Naive thymus-derived CD4-positive, alpha-beta T cell (primary cell): ENCODE results near the gene SLC2A8. TPM values are rescaled to one million over a fixed set of nuclear protein-coding genes. Genes with fewer than 3 reads are reported as not detected.
A peak's percentile ranks its signal among the peaks of the same experiment; 100 is the strongest.

Experiments
- ATAC-seq: fragments of 150-1000 bp; cut with Tn5 transposase; 2 replicates; pipeline ENCODE4 v1.10.0; 2021; ENCODE audit warnings: mild to moderate bottlenecking, moderate library complexity
- CTCF ChIA-PET: fragments of 350-600 bp; sonication (Branson Sonifier 250); formaldehyde crosslinking; loops from one replicate; lab custom pipeline; 2021; ENCODE audit warnings: antibody characterized with exemption; lab: Charles Lee
- POLR2A ChIA-PET: fragments of 350-600 bp; sonication (Branson Sonifier 250); formaldehyde crosslinking; loops from one replicate; lab custom pipeline; 2021; ENCODE audit warnings: antibody characterized with exemption, inconsistent platforms; lab: Charles Lee
- DNase-seq, 9 donors: peaks; one replicate each; pipeline versions ENCODE4 v3.0.0 to v3.0.0-alpha.2; 2020 to 2022; ENCODE audit warnings: mixed read lengths in 1 of 9
- H3K27ac ChIP-seq: one replicate; pipeline ENCODE4 v1.7.0; 2013; ENCODE audit warnings: mild to moderate bottlenecking, low read depth, low read length, moderate library complexity
- H3K27me3 ChIP-seq, 2 donors: one replicate each; pipeline ENCODE4 v1.7.0; 2013; ENCODE audit warnings: low read length in 2 of 2, mild to moderate bottlenecking in 2 of 2, moderate library complexity in 2 of 2; ENCODE audit not compliant: control insufficient read depth in 2 of 2, insufficient read depth in 2 of 2
- H3K36me3 ChIP-seq, 3 experiments: 1 replicate in 2 of 3; 2 replicates in 1 of 3; pipeline ENCODE4 v1.7.0; 2013; ENCODE audit warnings: low read length in 3 of 3, mild to moderate bottlenecking in 3 of 3, moderate library complexity in 1 of 3; ENCODE audit not compliant: insufficient read depth in 3 of 3, control insufficient read depth in 2 of 3
- H3K4me1 ChIP-seq, 2 donors: one replicate each; pipeline ENCODE4 v1.7.0; 2013; ENCODE audit warnings: low read length in 2 of 2, mild to moderate bottlenecking in 2 of 2, moderate library complexity in 1 of 2; ENCODE audit not compliant: control insufficient read depth in 2 of 2, insufficient read depth in 2 of 2
- H3K4me3 ChIP-seq: 2 replicates; pipeline ENCODE4 v1.7.0; 2013; ENCODE audit warnings: mild to moderate bottlenecking, low read length
- H3K9me3 ChIP-seq, 3 experiments: 1 replicate in 2 of 3; 2 replicates in 1 of 3; pipeline ENCODE4 v1.7.0; 2013; ENCODE audit warnings: low read length in 3 of 3; ENCODE audit not compliant: control insufficient read depth in 2 of 3
- H3K27ac Mint-ChIP-seq, 9 donors: one replicate each; pipeline ENCODE4 v1.8.0; 2020 to 2022; ENCODE audit warnings: mixed read lengths in 9 of 9, mild to moderate bottlenecking in 8 of 9, moderate library complexity in 5 of 9, inconsistent platforms in 2 of 9
- H3K27me3 Mint-ChIP-seq, 5 donors: one replicate each; pipeline ENCODE4 v1.8.0; 2021 to 2022; ENCODE audit warnings: mixed read lengths in 5 of 5, mild to moderate bottlenecking in 1 of 5
- H3K36me3 Mint-ChIP-seq, 5 donors: one replicate each; pipeline ENCODE4 v1.8.0; 2020 to 2022; ENCODE audit warnings: mixed read lengths in 5 of 5, mild to moderate bottlenecking in 3 of 5, inconsistent platforms in 1 of 5
- H3K4me1 Mint-ChIP-seq, 7 donors: one replicate each; pipeline ENCODE4 v1.8.0; 2020 to 2022; ENCODE audit warnings: mixed read lengths in 7 of 7, mild to moderate bottlenecking in 3 of 7, inconsistent platforms in 1 of 7
- H3K4me3 Mint-ChIP-seq, 10 donors: one replicate each; pipeline ENCODE4 v1.8.0; 2020 to 2022; ENCODE audit warnings: mild to moderate bottlenecking in 10 of 10, mixed read lengths in 10 of 10, moderate library complexity in 6 of 10, inconsistent platforms in 2 of 10
- H3K9me3 Mint-ChIP-seq, 11 donors: one replicate each; pipeline ENCODE4 v1.8.0; 2020 to 2022; ENCODE audit warnings: mixed read lengths in 11 of 11, mild to moderate bottlenecking in 4 of 11, inconsistent platforms in 1 of 11, moderate library complexity in 1 of 11
- intact Hi-C, 2 donors: fragments of 100-400 bp; cut with micrococcal nuclease; formaldehyde crosslinking; loops; one replicate each; pipeline ENCODE4 v1.15.1; 2023
- polyA plus RNA-seq, 2 donors: library from polyadenylated mRNA; unstranded; fragments of 300-500 nt; fragmentation: Illumina TruSeq; gene quantifications; one replicate each; pipeline ENCODE4 v1.2.3, GENCODE V29; 2021
- total RNA-seq, 6 experiments: library from RNA in 5 of 6; stranded (reverse) in 5 of 6; gene quantifications; 1 replicate in 5 of 6; 2 replicates in 1 of 6; pipeline ENCODE4 v1.2.3 and lab custom pipeline; 2021 to 2026

Gene SLC2A8
- total and polyA plus RNA-seq, 7 experiments from 2014 or later: 0.27 to 4.8 (median 1.3) TPM; not detected in 2

DNA sequence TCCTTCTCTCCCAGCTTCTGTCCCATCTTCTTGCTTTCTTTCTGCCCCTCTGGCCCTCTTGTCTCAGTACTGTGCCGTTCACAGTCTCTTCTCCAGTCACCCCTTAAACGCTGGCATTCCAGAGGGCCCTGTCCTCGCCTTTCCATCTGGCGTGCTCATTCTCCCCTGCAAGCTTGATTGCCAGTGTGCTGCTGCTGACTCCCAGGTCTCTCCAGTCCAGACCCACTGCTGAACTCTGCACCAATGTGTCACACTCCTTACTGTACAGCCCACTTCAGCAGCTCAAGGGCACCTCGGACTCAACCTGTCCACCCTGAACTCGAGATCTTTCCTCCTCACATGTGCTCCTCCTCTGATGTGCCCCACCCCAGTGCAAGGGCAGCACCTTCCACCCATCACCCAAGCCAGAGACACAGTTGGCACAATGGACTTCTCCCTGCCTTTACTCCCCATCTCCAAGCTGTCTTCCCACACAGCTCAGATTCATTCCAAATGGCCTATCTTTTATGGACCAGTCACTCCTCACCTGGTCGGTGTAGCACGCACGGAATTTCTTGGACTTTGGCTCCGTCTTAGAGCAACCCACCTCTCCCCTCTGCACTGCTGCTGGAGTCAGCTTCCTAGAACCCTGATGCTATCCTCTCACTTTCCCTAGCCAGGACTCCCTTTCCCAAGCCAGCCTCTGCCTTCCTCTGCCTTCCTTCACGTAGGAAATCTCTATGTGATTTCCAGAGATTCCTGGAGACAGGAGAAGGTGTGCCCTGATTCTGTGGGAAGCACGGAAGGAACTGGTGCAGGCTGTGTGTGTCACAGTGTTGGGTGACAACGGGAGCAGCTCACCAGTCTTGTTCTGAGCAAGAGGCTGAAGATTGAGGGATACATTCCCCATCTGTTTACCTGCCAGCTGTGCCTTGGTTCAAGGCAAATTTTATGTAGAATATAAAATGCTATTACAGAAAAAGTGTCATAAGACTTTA lies 26.0 kb upstream of the SLC2A8 start:
- Histone ChIP-seq H3K27ac (no peak overlapping the region), H3K9me3 (no peaks in the 10 kb centered on the region), H3K27me3 (peaks cover 0 to 21% of the 10 kb centered on the region in 2 donors), H3K36me3 (no peaks in the 10 kb centered on the region), H3K4me1 (no peaks in the 10 kb centered on the region), H3K4me3 (no peak overlapping the region)
- no peaks in the 10 kb centered on the region for H3K36me3 Mint-ChIP-seq
- intact Hi-C loops: no loop called here
- peaks cover 71 to 83% (median 76%) of the 10 kb centered on the region in 5 donors for H3K27me3 Mint-ChIP-seq
- ATAC-seq: no peak
- CTCF ChIA-PET: no interaction called here
- no peaks in the 10 kb centered on the region for H3K9me3 Mint-ChIP-seq
- H3K27ac Mint-ChIP-seq: no peak overlapping the region
- no peaks in the 10 kb centered on the region for H3K4me1 Mint-ChIP-seq
- peak in 1 of 9 donors; percentile 8 for DNase-seq
- H3K4me3 Mint-ChIP-seq: no peak overlapping the region
- POLR2A ChIA-PET: no interaction called here

DNA sequence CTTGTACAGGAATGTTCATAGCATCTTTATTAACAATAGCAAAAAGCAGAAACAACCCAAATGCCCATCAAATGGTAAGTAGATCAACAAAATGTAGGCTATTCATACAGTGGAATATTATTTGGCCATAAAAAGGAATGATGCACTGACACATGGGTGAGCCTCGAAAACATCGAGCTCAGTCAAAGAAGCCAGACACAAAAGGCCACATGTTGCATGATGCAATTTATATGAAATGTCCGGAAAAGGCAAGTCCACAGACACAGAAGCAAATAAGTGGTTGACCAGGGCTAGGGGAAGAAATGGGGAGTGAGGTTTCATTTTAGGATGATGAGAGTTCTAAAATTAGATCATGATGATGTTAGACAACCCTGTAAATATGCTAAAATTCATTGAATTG lies 16.5 kb upstream of the SLC2A8 start:
- Histone ChIP-seq H3K27ac (no peak overlapping the region), H3K9me3 (peaks cover 0 to 20% (median 0%) of the 10 kb centered on the region in 3 experiments), H3K4me3 (no peak overlapping the region), H3K27me3 (peaks cover 0 to 26% of the 10 kb centered on the region in 2 donors), H3K4me1 (no peaks in the 10 kb centered on the region), H3K36me3 (no peaks in the 10 kb centered on the region)
- peaks cover 0 to 38% (median 14%) of the 10 kb centered on the region in 11 donors for H3K9me3 Mint-ChIP-seq
- CTCF ChIA-PET: interaction anchor here (0.7 kb wide), 2 partner anchors 22 to 25 kb away, joined by 3 to 4 read pairs; no protein-coding TSS in a partner anchor
- H3K36me3 Mint-ChIP-seq: peaks cover 0 to 4% (median 0%) of the 10 kb centered on the region in 5 donors
- no peak for ATAC-seq
- DNase-seq: no peak
- POLR2A ChIA-PET: interaction anchor here (1.4 kb wide), 1 partner anchor 16 kb away, joined by 3 read pairs; the partner anchor contains the start of gene SLC2A8
- peak overlapping the region in 1 of 9 donors; percentile 72 for H3K27ac Mint-ChIP-seq
- intact Hi-C loops: no loop called here
- peaks cover 68 to 89% (median 75%) of the 10 kb centered on the region in 5 donors for H3K27me3 Mint-ChIP-seq
- peaks cover 0 to 10% (median 0%) of the 10 kb centered on the region in 7 donors for H3K4me1 Mint-ChIP-seq
- no peak overlapping the region for H3K4me3 Mint-ChIP-seq

DNA sequence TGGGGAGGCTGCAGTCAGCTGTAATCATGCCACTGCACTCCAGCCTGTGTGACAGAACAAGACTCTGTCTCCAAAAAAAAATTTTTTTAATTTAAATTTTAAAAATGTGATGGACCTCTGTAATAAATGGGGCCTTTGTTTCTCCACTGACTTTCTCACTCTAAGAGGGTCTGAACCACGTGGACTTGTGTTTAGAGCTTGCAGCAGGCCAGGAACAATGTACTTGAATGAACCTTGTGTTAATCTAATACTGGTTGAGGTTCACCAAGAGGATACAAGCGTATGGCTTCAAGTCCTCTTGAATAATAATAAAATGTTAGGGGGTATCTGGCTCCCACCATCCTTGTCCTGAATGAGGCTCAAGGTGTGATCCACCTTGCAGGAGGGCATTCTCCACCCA lies 14.4 kb upstream of the SLC2A8 start:
- no peaks in the 10 kb centered on the region for H3K4me1 ChIP-seq
- no peak for ATAC-seq
- H3K27ac ChIP-seq: no peak overlapping the region
- no peaks in the 10 kb centered on the region for H3K36me3 ChIP-seq
- DNase-seq: no peak
- no peak overlapping the region for H3K27ac Mint-ChIP-seq
- H3K9me3 ChIP-seq: peaks cover 0 to 20% (median 0%) of the 10 kb centered on the region in 3 experiments
- peaks cover 0 to 4% (median 0%) of the 10 kb centered on the region in 5 donors for H3K36me3 Mint-ChIP-seq
- H3K4me1 Mint-ChIP-seq: peaks cover 2 to 24% (median 10%) of the 10 kb centered on the region in 7 donors
- H3K27me3 ChIP-seq: peaks cover 0 to 39% of the 10 kb centered on the region in 2 donors
- peaks cover 0 to 32% (median 16%) of the 10 kb centered on the region in 11 donors for H3K9me3 Mint-ChIP-seq
- H3K27me3 Mint-ChIP-seq: peaks cover 74 to 89% (median 79%) of the 10 kb centered on the region in 5 donors
- POLR2A ChIA-PET: no interaction called here
- H3K4me3 Mint-ChIP-seq: no peak overlapping the region
- no peak overlapping the region for H3K4me3 ChIP-seq
- CTCF ChIA-PET: no interaction called here
- intact Hi-C loops: no loop called here

DNA sequence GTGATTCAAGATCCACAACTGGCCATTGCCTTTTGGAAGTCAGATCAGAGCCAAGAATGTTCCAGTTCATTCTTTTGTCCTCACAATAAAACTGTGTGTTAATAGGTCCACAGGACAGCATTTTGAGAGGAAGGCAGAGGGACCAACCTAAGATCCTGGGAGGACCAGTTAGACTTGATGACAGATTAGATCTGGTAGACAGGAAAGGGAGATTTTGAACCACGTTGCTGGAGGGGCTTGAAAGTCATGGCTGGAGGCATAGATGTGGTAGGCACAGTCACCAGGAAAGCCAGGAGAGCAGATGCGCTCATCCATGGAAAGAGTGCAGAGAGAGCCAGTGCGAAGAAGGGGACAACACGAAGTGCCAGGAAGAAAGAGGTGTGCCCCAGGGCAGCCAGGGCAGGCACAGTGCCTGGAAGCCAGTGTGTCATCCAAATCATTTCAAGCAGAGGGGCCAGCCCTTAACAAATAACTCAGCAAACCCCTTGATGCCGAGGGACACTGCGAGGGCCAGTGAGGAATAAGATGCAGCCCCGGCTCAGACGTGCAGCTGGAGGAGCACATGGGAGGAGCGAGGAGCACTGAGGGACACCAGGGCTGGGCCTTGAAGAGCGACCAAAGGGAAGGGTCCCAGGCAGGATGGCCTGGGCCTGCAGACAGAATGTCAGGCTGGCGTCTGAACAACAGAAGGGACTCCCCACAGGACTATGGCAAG lies 12.8 kb upstream of the SLC2A8 start:
- no peak overlapping the region for H3K4me3 Mint-ChIP-seq
- Histone ChIP-seq H3K9me3 (peaks cover 0 to 13% (median 0%) of the 10 kb centered on the region in 3 experiments), H3K4me3 (no peak overlapping the region), H3K27ac (no peak overlapping the region), H3K27me3 (peaks cover 0 to 36% of the 10 kb centered on the region in 2 donors), H3K36me3 (no peaks in the 10 kb centered on the region), H3K4me1 (peaks cover 13 to 15% of the 10 kb centered on the region in 2 donors)
- ChIA-PET POLR2A (interaction anchor here (1.9 kb wide), 1 partner anchor 13 kb away, joined by 5 read pairs; the partner anchor contains the start of gene SLC2A8), CTCF (no interaction called here)
- DNase-seq: peak in 1 of 9 donors; percentile 20
- H3K27ac Mint-ChIP-seq: no peak overlapping the region
- intact Hi-C loops: no loop called here
- peaks cover 0 to 4% (median 0%) of the 10 kb centered on the region in 5 donors for H3K36me3 Mint-ChIP-seq
- peaks cover 72 to 80% (median 78%) of the 10 kb centered on the region in 5 donors for H3K27me3 Mint-ChIP-seq
- H3K4me1 Mint-ChIP-seq: peaks cover 16 to 37% (median 24%) of the 10 kb centered on the region in 7 donors
- ATAC-seq: no peak
- peaks cover 0 to 18% (median 12%) of the 10 kb centered on the region in 11 donors for H3K9me3 Mint-ChIP-seq

DNA sequence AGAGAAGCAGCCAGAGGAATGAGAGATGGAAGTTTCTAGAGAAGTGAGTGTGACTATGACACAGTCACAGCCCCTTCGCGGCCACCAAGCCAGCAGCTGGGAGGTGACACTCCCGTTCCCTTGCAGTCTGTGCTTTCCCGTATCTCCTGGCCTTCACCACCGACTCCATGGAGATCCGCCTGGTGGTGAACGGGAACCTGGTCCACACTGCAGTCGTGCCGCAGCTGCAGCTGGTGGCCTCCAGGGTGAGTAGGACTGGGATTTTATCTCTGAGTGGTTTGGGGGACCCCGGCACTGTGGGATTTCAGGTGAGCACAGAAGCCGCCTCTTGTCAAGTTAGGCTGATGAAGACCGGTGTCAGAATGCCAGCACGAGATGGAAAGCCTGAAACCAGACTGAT lies 12.1 kb upstream of the SLC2A8 start:
- Histone ChIP-seq H3K4me1 (peaks cover 13 to 20% of the 10 kb centered on the region in 2 donors), H3K27me3 (peaks cover 0 to 38% of the 10 kb centered on the region in 2 donors), H3K27ac (no peak overlapping the region), H3K36me3 (no peaks in the 10 kb centered on the region), H3K4me3 (no peak overlapping the region), H3K9me3 (peaks cover 0 to 6% (median 0%) of the 10 kb centered on the region in 3 experiments)
- ChIA-PET CTCF (no interaction called here), POLR2A (interaction anchor here (1.9 kb wide), 1 partner anchor 12 kb away, joined by 5 read pairs; the partner anchor contains the start of gene SLC2A8)
- no peak for ATAC-seq
- Mint-ChIP-seq H3K36me3 (peaks cover 0 to 4% (median 0%) of the 10 kb centered on the region in 5 donors), H3K27ac (no peak overlapping the region), H3K27me3 (peaks cover 69 to 77% (median 72%) of the 10 kb centered on the region in 5 donors), H3K4me3 (no peak overlapping the region), H3K9me3 (peaks cover 0 to 10% (median 7%) of the 10 kb centered on the region in 11 donors), H3K4me1 (peaks cover 16 to 38% (median 28%) of the 10 kb centered on the region in 7 donors)
- intact Hi-C loops: loop anchor here (5.0 kb wide), 2 partner anchors 73 to 398 kb away; no protein-coding TSS in a partner anchor
- peak in 1 of 9 donors; percentile 11 for DNase-seq

DNA sequence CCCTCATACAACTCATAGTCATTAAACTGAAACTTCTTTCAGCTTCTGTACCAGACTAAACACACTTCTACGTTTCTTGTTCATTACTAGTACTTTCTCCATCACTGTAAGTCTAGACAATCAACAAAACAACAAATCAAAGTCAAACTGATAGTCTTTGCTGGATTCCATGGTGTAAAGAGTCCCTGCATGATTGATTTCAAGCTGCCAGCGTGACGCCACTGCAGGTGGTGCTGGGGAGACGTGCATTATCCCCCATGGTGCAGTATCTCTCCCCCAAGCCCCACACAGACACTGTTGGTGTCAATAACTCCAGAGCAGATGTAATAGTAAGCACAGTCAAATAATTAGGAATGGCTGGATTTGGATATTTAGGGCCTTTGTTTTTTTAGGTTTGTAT lies 10.7 kb upstream of the SLC2A8 start:
- Histone ChIP-seq H3K27me3 (peaks cover 6 to 35% of the 10 kb centered on the region in 2 donors), H3K36me3 (no peaks in the 10 kb centered on the region), H3K4me1 (peaks cover 13 to 20% of the 10 kb centered on the region in 2 donors), H3K4me3 (no peak overlapping the region), H3K27ac (no peak overlapping the region), H3K9me3 (no peaks in the 10 kb centered on the region)
- ChIA-PET POLR2A (interaction anchor here (1.9 kb wide), 1 partner anchor 11 kb away, joined by 5 read pairs; the partner anchor contains the start of gene SLC2A8), CTCF (no interaction called here)
- H3K36me3 Mint-ChIP-seq: no peaks in the 10 kb centered on the region
- H3K4me1 Mint-ChIP-seq: peaks cover 20 to 38% (median 28%) of the 10 kb centered on the region in 7 donors
- peak overlapping the region in 1 of 9 donors; percentile 14 for H3K27ac Mint-ChIP-seq
- no peak overlapping the region for H3K4me3 Mint-ChIP-seq
- intact Hi-C loops: loop anchor here (5.0 kb wide), 2 partner anchors 74 to 399 kb away; no protein-coding TSS in a partner anchor
- ATAC-seq (no peak), DNase-seq (peak in 1 of 9 donors; percentile 8)
- H3K27me3 Mint-ChIP-seq: peaks cover 66 to 76% (median 72%) of the 10 kb centered on the region in 5 donors
- H3K9me3 Mint-ChIP-seq: peaks cover 0 to 7% (median 0%) of the 10 kb centered on the region in 11 donors
